MM.1S (cell line): Measurements from ENCODE around the gene EIF4E1B.
A peak's percentile ranks its signal among the peaks of the same experiment; 100 is the strongest.

Source experiments
- DNase-seq: peaks from one replicate; pipeline ENCODE4 v3.0.0-alpha.2; 2015
- H2AFZ ChIP-seq: fragments of 300-600 bp; sonication (generic); 2 replicates; pipeline ENCODE4 v1.6.0; 2016; ENCODE audit warnings: antibody characterized with exemption, low read length
- H3F3A ChIP-seq: fragments of 300-600 bp; sonication (generic); 2 replicates; pipeline ENCODE4 v1.6.1; 2016; ENCODE audit warnings: mild to moderate bottlenecking, antibody characterized with exemption, low read length, moderate library complexity, mixed read lengths; ENCODE audit not compliant: insufficient read depth
- H3K27ac ChIP-seq: fragments of 300-600 bp; sonication (generic); 2 replicates; pipeline ENCODE4 v1.5.1; 2016; ENCODE audit warnings: mild to moderate bottlenecking, low read length
- H3K27me3 ChIP-seq: fragments of 300-600 bp; sonication (generic); replicated peaks from 2 replicates; pipeline ENCODE4 v1.6.0; 2016; ENCODE audit warnings: low read length; ENCODE audit not compliant: insufficient read depth
- H3K36me3 ChIP-seq: fragments of 300-600 bp; sonication (generic); replicated peaks from 2 replicates; pipeline ENCODE4 v1.6.1; 2016; ENCODE audit warnings: mild to moderate bottlenecking, low read length, mixed read lengths; ENCODE audit not compliant: insufficient read depth
- H3K4me1 ChIP-seq: fragments of 300-600 bp; sonication (generic); 2 replicates; pipeline ENCODE4 v1.6.1; 2016; ENCODE audit warnings: low read length, mixed read lengths
- H3K4me2 ChIP-seq: fragments of 300-600 bp; sonication (generic); 2 replicates; pipeline ENCODE4 v1.6.0; 2016; ENCODE audit warnings: low read depth, low read length
- H3K4me3 ChIP-seq: fragments of 300-600 bp; sonication (generic); 2 replicates; pipeline ENCODE4 v1.5.1; 2016; ENCODE audit warnings: low read length, mixed read lengths
- H3K79me2 ChIP-seq: fragments of 300-600 bp; sonication (generic); 2 replicates; pipeline ENCODE4 v1.6.1; 2016; ENCODE audit warnings: mixed run types, low read length, mixed read lengths
- H3K9ac ChIP-seq: fragments of 300-600 bp; sonication (generic); 2 replicates; pipeline ENCODE4 v1.6.1; 2016; ENCODE audit warnings: low read length, mixed read lengths
- H3K9me2 ChIP-seq: fragments of 300-600 bp; sonication (generic); replicated peaks from 2 replicates; pipeline ENCODE4 v1.6.1; 2016; ENCODE audit warnings: mild to moderate bottlenecking, low read length, mixed read lengths; ENCODE audit not compliant: insufficient read depth
- H3K9me3 ChIP-seq: fragments of 300-600 bp; sonication (generic); replicated peaks from 2 replicates; pipeline ENCODE4 v1.6.1; 2016; ENCODE audit warnings: mild to moderate bottlenecking, low read length, mixed read lengths; ENCODE audit not compliant: insufficient read depth
- H4K20me1 ChIP-seq: fragments of 300-600 bp; sonication (generic); 2 replicates; pipeline ENCODE4 v1.6.1; 2016; ENCODE audit warnings: mild to moderate bottlenecking, low read length, moderate library complexity, mixed read lengths; ENCODE audit not compliant: insufficient read depth
- EZH2 ChIP-seq: fragments of 300-600 bp; sonication (generic); optimal IDR thresholded peaks from 2 replicates; pipeline ENCODE3; 2017; ENCODE audit warnings: low read depth, mild to moderate bottlenecking, antibody characterized with exemption, low read length, mixed read lengths
- EZH2phosphoT487 ChIP-seq: fragments of 300-600 bp; sonication (generic); IDR thresholded peaks from 2 replicates; pipeline ENCODE4 v1.6.1; 2018; ENCODE audit warnings: antibody characterized with exemption, low read length
- TF ChIP-seq, protein P1 (sequence below): fragments of 300-600 bp; sonication (generic); IDR thresholded peaks from 2 replicates; pipeline ENCODE4 v1.5.1; 2016; ENCODE audit warnings: antibody characterized with exemption, low read length, mixed read lengths

The EIF4E1B gene

DNA sequence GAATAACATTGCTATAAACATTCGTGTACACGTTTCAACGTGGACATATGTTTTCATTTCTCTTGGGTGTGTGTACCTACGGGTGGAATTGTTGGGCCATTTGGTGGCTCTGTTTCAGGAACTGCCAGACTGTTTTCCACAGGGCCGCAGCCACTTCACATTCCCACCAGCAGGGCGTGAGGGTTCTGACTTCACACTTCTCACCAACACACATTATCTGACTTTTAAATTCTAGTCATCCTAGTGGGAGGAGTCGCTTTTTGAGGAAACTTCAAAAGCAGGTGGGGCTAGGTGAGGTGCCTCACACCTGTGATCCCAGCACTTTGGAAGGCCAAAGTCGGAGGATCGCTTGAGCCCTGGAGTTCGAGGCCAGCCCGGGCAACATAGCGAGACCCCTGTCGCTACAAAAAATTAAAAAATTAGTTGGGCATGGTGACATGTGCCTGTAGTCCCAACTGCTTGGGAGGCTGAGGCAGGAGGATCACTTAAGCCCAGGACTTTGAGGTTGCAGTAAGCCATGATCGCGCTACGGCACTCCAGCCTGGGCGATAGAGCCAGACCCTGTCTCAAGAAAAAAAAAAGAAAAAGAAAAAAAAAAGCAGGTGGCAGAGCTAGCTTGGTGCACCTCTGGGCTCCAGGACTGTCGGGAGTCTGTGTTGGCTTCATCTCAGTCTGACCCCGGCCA lies 45.3 kb downstream of the EIF4E1B start:
- no peaks in the 10 kb centered on the region for H3F3A ChIP-seq
- DNase-seq: no peak
- no peak for TF ChIP-seq EZH2phosphoT487
- TF ChIP-seq, protein P1, sequence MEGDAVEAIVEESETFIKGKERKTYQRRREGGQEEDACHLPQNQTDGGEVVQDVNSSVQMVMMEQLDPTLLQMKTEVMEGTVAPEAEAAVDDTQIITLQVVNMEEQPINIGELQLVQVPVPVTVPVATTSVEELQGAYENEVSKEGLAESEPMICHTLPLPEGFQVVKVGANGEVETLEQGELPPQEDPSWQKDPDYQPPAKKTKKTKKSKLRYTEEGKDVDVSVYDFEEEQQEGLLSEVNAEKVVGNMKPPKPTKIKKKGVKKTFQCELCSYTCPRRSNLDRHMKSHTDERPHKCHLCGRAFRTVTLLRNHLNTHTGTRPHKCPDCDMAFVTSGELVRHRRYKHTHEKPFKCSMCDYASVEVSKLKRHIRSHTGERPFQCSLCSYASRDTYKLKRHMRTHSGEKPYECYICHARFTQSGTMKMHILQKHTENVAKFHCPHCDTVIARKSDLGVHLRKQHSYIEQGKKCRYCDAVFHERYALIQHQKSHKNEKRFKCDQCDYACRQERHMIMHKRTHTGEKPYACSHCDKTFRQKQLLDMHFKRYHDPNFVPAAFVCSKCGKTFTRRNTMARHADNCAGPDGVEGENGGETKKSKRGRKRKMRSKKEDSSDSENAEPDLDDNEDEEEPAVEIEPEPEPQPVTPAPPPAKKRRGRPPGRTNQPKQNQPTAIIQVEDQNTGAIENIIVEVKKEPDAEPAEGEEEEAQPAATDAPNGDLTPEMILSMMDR: peak; percentile 27
- H3K27me3 ChIP-seq: peaks cover 33% of the 10 kb centered on the region
- H3K27ac ChIP-seq: no peak overlapping the region
- no peaks in the 10 kb centered on the region for H3K9me2 ChIP-seq
- no peaks in the 10 kb centered on the region for H3K36me3 ChIP-seq
- no peak overlapping the region for H3K9ac ChIP-seq
- 0 out of 2 replicates have a peak, but pooled peaks cover 3% of the 10 kb centered on the region for H3K4me1 ChIP-seq
- no peak overlapping the region for H3K4me3 ChIP-seq
- no peak overlapping the region for H3K4me2 ChIP-seq
- no peaks in the 10 kb centered on the region for H3K9me3 ChIP-seq
- H4K20me1 ChIP-seq: no peaks in the 10 kb centered on the region
- no peaks in the 10 kb centered on the region for H3K79me2 ChIP-seq
- H2AFZ ChIP-seq: no peak overlapping the region

- H3K9me3 ChIP-seq: no peaks in the 10 kb centered on the region
- H3K9me2 ChIP-seq: no peaks in the 10 kb centered on the region
- no peak overlapping the region for H2AFZ ChIP-seq
- H3K79me2 ChIP-seq: no peaks in the 10 kb centered on the region
- no peaks in the 10 kb centered on the region for H4K20me1 ChIP-seq
- DNase-seq: no peak
- H3F3A ChIP-seq: no peaks in the 10 kb centered on the region
- no peak overlapping the region for H3K4me3 ChIP-seq
- H3K27ac ChIP-seq: no peak overlapping the region
- H3K4me2 ChIP-seq: no peak overlapping the region
- H3K27me3 ChIP-seq: peaks cover 37% of the 10 kb centered on the region
- no peaks in the 10 kb centered on the region for H3K36me3 ChIP-seq
- H3K4me1 ChIP-seq: 0 out of 2 replicates have a peak, but pooled peaks cover 3% of the 10 kb centered on the region
- TF ChIP-seq EZH2phosphoT487 (no peak), EZH2 (no peak)
- TF ChIP-seq, protein P1: no peak
- H3K9ac ChIP-seq: no peak overlapping the region
These were observed 45.9 kb downstream of the EIF4E1B start for GRCh38 chr5:176676361-176676824.

DNA sequence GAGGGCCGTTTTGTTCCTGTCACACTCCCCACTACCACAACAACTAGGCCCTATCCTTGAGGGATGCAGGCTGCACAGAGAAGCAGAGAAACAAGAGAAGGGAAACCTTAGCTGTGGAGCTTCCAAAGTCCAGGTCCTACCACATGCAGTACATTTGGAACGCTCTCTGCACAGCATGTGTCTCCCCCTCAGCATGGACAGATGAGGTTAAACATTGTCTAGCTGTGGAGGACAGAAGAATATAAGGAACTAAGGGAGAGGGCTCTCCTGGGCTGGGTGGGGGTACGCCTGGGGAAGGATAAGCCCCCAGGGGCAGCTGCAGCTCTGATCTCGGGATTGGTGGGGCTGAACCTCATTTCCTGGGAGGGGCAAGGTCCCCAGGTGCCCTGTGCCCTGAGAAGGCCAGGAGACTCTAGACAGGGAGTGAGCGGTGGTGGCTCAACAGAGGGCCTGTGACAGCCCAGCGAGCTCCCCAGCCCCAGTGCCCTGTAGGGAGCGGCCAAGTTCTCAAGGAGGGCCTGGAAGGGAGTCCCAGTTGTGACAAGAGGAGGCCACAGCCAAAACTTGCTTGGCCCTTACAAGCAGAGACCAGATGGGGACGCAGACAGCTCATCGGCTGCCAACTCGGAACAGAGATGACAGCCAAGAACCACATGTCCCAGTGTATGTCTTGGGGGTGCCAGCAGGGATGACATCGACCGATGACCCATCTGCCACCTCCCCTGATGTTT lies 46.9 kb downstream of the EIF4E1B start:
- Histone ChIP-seq H2AFZ (no peak overlapping the region), H3K9me3 (no peaks in the 10 kb centered on the region), H3K4me1 (0 out of 2 replicates have a peak, but pooled peaks cover 1% of the 10 kb centered on the region), H3K4me3 (no peak overlapping the region), H3K9me2 (no peaks in the 10 kb centered on the region), H3K4me2 (no peak overlapping the region), H3K79me2 (no peaks in the 10 kb centered on the region), H3K27me3 (peaks cover 47% of the 10 kb centered on the region), H3K27ac (no peak overlapping the region), H3F3A (no peaks in the 10 kb centered on the region), H3K36me3 (no peaks in the 10 kb centered on the region), H3K9ac (no peak overlapping the region), H4K20me1 (no peaks in the 10 kb centered on the region)
- TF ChIP-seq EZH2: no peak
- no peak for TF ChIP-seq EZH2phosphoT487
- TF ChIP-seq, protein P1: no peak
- DNase-seq: no peak
